ENCODE data around the gene ABCB8. TPM values are rescaled to one million over a fixed set of nuclear protein-coding genes. Genes with fewer than 3 reads are reported as not detected.

ABCB8 gene
- total RNA-seq, 2 experiments from 2014 or later, result 50.3 to 52.4 TPM

Other genes starting within 250 kb of the ABCB8 start
- gene TMEM176B, start 228.1 kb upstream of the ABCB8 start, total RNA-seq, result not detected
- gene TMEM176A, start 227.7 kb upstream of the ABCB8 start, total RNA-seq, result not detected
- gene AOC1, start 175.9 kb upstream of the ABCB8 start, total RNA-seq, result not detected
- gene KCNH2, start 50.1 kb upstream of the ABCB8 start, total RNA-seq, result under 1 TPM in 1 of 2 experiments, not detected in 1; 0.07 TPM
- 10 to 100 TPM in 1 of 2 experiments, 1 to 10 TPM in 1; 6.4 to 10.8 TPM for gene NOS3, start 37.4 kb upstream of the ABCB8 start, total RNA-seq
- 1 to 10 TPM; 2.3 to 3.4 TPM for gene ATG9B, start 4.0 kb upstream of the ABCB8 start, total RNA-seq
- gene ASIC3, start 20.1 kb downstream of the ABCB8 start, total RNA-seq, result 1 to 10 TPM; 3.9 to 5.3 TPM
- 10 to 100 TPM; 18.1 to 24.4 TPM for gene CDK5, start 29.4 kb downstream of the ABCB8 start, total RNA-seq
- 100 to 1,000 TPM; 114 to 121 TPM for gene SLC4A2, start 31.1 kb downstream of the ABCB8 start, total RNA-seq
- 10 to 100 TPM; 77.7 to 79.5 TPM for gene FASTK, start 52.4 kb downstream of the ABCB8 start, total RNA-seq
- 10 to 100 TPM; 83.1 to 85.7 TPM for gene TMUB1, start 55.0 kb downstream of the ABCB8 start, total RNA-seq
- gene AGAP3, start 58.0 kb downstream of the ABCB8 start, total RNA-seq, result 10 to 100 TPM; 30.0 to 36.2 TPM
- not detected for gene GBX1, start 139.2 kb downstream of the ABCB8 start, total RNA-seq
- gene ASB10, start 158.8 kb downstream of the ABCB8 start, total RNA-seq, result not detected
- not detected for gene H2BK1, start 182.0 kb downstream of the ABCB8 start, total RNA-seq
- gene ABCF2, start 198.8 kb downstream of the ABCB8 start, total RNA-seq, result 10 to 100 TPM; 37.8 to 47.3 TPM
- gene CHPF2, start 204.0 kb downstream of the ABCB8 start, total RNA-seq, result 10 to 100 TPM; 46.1 to 46.8 TPM
- 1 to 10 TPM; 1.0 to 2.5 TPM for gene SMARCD3, start 220.2 kb downstream of the ABCB8 start, total RNA-seq

All from activated CD8-positive, alpha-beta memory T cell treated with anti-CD3 and anti-CD28 coated beads, Interleukin-2, amount 10 ng/mL, durations not matched to agents 7 days and 5 days (primary cell).